Measurements from ENCODE around the gene HMGN4.

HMGN4 gene

DNA sequence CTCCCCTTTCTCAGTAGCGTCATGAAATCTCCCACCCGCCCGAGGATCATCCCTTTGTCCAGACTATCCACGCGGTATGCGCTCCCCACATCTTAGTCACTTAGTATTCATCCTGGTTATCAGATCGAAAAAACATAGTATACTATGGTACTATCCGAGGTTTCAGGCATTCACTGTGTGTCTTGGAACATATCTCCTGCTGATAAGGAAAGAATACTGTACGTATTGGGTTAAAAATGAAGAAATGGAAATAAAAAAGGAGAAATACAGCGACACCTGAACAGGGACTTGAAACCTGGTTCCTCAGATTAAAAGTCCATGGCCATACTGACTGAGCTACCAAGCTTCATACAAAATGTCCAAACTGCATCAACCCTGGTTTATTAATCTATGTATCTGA, 14.0 kb downstream of the HMGN4 start:
- no peak for DNase-seq (ENCODE audit: low read depth in 3 of 3)

DNA sequence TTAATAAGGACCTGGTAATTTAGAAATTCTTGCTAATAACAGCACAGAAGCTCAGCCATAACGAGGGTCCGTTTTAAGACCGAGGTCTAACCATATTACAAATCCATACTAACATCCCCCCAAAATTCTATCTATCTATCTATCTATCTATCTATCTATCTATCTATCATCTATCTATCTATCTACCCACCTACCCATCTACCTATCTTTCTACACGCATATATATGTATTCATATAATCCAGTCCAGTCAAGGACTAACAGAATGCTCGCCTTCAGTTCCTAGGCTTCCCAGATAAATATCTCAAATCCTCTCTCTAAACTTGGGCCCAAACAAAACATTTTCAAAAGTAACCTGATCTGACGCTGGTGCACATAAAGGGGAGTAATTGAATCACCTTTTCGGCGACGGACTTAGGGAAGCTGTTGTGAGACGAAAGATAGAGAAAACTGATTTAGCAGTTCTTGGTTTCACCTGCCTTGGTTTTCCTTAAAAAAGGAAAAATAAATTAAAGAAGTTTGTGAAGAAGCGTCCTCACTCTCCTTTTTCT, 14.5 kb downstream of the HMGN4 start:
- DNase-seq (ENCODE audit: low read depth in 3 of 3): no peak

DNA sequence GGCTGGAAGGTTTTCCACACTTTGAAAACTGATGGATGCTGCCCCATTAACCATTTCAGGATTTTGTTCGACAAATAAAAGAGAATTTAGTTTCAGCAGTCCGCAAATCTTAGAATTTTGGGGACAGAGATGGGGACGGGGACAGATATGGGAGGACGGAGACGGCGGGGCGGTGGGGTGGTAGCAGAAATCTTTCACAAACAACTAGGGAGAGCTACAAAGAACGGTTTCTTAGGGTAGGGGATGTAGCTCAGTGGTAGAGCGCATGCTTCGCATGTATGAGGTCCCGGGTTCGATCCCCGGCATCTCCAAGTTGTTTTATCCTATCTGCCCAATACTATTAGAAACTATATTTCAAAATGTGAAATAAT, 15.1 kb downstream of the HMGN4 start:
- peak; percentile 71 to 73 (median 71) for DNase-seq (ENCODE audit: low read depth in 3 of 3)

DNA sequence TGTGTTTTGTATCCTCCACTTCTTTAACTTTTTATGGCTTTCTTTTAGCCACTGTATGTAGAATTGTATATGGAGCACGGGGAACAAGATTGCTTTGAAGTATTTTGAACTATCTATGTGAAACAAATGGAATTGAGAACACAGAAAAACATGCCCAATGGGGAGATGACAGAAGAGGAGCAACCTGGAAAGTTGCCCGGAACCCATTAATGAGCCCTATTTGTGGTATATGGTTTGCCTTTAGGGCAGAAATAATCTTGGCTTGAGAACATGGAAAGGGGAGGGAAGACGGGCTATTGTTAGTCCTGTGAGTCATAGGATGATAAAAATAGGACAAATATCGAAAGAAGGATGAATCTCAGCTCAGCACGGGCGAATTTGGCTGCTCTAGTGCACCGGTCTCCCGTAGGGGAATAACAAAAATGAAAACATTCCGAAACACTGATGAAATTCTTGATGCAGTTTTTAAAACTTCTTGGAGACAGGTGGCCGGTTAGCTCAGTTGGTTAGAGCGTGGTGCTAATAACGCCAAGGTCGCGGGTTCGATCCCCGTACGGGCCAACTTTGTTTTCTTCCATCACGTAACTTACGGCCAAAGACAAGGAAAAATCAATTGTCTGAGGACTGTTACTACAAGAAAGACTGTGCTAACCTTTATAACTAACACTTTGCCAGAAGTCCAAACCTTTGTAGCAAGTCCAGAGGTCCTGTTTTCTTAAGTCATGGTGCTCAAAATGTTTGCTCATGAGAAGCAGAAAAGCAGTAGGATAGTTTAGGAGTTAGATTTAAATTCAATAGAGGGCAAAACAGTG, 15.7 kb downstream of the HMGN4 start:
- DNase-seq (ENCODE audit: low read depth in 3 of 3): peak; percentile 68 to 78 (median 68)

DNA sequence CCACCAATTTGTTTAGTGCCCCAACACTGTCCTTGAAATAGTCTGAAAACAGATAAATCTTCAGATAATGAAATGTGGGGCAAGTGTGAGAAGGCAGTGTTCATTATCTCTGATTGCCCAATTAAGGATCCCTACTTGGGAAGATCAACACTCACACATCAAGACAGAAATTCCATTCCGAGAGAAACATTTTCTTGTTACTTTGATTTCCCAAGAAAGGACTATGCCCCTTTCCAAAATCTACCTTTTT, 16.2 kb downstream of the HMGN4 start:
- DNase-seq (ENCODE audit: low read depth in 3 of 3): no peak

DNA sequence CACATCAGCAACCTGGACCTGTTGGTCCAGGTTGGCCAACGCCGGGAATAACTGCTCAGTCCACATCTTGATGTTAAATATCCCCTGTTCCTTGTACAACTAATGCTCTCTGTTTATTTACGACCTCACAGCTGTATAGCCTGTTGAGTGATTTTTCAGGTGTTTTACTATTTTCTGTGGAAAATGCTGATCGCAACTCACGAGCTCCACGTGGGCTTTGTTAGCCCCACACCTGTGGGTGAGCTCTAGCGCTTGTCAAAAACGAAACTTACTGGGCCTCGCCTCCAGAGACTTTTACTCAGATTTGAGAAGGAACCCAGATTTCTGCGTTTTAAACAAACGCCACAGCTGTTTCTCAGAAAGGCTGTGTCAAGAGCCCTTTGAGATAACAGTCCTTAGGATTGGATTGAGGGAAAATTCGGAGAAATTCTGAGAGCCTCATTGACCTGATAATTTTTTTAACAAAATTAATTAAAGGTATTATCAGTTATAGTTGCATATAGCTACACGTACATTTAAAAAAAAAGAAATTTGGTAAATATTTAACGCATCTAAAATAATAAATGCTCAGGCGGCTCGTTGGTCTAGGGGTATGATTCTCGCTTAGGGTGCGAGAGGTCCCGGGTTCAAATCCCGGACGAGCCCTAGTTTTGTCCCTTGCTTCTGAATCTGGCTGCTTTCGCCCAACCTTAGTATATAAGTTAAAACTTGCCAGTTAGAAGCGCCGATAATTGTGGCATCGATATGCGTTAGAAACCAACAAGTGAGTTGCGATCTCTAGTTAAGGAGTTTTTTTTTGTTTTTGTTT, 16.7 kb downstream of the HMGN4 start:
- peak in 1 of 3 experiments; percentile 69 for DNase-seq (ENCODE audit: low read depth in 3 of 3)

DNA sequence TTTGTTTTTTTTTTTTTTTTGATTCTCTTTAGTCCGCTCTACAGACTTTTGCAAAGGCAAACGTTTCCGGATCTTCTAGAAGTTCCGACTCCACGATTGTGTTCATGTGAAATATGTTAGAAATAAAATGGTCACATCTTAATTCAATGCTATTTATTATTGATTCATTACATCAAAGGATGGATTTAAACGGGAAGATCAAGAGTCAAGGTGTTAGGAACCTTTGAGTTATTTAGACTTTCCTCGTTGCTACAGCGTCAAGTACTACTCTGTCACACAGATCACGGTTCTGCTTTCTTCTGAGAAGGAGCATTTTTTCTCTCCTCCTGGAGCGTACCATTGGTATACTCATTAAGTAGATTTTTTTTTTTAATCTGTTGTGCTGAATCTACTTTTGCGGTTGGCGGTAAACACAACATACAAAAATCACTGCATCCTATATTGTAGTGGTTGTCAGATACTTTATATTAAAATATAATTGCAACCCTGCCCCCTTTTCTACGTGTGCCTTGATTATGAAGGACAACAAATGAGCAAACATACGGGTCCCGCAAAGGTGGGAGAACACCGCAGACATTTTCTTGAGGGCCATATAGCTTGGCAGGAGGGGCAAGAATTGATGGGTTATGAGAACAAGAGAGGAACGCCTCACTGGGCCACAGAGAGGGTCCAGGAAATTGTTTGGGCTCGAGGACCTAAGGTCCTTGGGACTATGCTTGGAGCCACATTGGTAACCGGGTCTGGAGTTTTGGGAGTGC, 17.5 kb downstream of the HMGN4 start:
- no peak for DNase-seq (ENCODE audit: low read depth in 3 of 3)

DNA sequence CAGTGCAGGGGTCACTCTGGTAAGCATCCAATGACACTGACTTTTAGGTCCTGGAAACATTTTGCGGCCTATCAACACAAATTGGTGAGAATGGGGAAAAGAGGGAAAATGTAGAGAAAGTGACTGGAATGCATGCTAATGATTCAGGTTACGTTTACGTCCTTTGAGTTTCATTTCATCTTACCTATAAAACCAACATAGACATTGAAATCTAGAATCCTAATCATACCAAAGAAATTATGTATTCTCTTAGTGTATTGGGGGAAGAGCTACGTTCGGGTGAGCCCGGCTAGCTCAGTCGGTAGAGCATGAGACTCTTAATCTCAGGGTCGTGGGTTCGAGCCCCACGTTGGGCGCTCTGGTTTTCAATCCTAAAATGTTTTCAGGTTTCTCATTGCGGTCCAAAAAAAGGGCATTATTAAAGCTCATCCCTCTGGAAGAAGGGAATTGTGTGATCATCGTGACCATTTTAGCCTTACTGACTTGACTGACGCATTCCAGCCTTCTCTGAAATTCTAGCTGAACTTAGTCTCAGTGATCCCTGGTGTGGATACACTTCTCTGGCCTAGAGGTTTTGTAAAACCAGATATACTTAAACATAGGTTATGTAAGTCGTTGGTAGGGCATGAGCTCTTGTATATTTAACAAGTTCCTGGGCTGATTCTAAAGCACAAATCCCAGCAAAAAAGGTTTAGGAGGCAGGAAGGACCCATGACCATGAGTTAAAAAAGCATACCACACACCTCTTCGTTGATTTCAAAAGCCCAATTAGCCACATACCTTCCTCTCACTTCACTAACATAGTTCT, 18.3 kb downstream of the HMGN4 start:
- DNase-seq (ENCODE audit: low read depth in 3 of 3): peak in 1 of 3 experiments; percentile 54

DNA sequence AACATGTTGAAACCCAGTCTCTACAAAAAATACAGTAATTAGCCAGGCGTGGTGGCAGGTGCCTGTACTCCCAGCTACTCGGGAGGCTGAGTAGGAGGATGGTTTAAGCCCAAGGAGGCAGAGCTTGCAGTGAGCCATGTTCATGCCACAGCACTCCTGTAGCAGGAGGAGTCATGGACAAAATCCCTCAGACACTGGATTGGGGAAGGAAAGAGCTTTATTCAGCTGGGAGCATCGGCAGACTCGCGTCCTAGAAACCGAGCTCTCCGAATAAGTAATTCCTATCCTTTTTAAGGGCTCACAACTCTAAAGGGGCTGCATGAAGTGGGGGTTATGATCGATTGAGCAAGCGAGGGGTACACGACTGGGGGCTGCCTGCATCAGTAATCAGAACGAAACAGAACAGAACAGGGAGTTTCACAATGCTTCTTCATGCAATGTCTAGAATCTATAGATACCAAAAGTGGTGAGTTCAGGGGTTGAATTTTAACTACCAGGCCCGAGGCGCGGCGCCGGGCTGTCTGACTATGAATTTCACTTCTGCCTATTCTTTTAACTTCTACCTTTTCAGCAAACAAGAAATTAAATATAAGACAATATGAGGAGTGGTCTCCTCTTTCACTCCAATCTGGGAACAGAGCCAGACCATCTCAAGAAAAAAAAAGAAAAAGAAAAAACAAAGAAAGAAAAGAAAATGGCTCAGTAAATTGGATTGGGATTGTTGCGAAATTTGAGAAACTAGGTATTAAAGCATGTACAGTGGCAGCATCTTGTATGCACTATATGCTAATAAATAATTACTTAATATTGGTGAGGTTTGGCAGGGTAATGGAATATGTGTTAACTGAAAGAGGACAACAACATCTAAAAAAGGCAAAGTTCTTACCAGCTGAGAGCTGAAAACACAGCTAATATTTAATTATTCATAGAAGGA, 23.6 kb downstream of the HMGN4 start:
- no peak for DNase-seq (ENCODE audit: low read depth in 3 of 3)

DNA sequence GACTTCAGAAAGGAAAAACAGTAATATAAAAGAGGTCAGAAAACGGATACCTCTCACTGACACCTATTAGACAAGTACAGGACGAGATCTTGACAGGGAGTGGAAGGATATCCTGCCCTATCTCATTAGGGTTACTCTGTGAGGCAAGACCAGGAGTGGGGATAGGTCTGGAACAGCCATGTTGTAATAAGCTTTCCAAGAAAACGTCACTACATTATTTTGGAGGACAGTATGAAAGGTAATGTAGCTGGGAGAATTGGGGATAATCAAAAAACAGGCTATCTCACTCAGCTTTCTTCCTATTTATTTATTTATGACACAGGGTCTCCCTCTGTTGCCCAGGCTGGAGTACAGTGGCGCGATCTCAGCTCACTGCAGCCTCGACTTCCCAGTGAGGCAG, 25.3 kb downstream of the HMGN4 start:
- no peak for DNase-seq (ENCODE audit: low read depth in 3 of 3)

DNA sequence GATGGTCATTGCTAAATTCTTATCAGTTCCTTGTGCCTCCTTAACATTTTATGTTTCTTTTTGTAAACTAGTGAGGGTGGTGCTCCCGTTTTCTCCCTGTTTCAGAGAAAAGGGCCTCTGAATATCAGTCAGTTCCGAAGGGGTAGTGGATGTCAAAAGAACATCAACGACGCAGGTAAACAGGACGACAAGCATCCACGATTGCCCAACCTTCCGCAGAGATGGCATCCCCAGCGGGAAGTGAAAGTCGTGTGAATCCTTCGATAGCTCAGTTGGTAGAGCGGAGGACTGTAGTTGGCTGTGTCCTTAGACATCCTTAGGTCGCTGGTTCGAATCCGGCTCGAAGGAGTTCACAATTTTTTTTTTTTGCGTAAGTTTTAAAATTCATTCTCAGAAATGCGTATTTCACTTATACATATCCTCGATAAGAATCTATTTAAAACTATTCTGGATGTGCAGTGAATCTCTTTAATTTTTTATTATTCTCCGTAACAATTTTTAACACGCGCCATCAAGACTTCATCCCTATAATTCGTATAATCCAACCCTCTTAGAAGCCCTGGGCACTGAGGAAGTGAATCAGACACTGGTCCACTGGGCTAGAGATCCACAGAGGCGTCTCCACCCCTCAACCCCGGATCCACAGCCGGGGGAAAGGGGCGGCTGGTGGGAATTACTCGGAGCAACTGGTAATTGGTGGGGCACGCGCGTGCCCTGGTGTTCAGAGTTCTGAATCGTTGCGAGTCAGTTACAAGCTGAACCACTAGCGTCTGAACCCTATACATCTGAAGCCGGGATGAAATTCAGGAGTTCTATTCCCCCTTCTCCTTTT, 30.7 kb downstream of the HMGN4 start:
- DNase-seq (ENCODE audit: low read depth in 3 of 3): peak; percentile 96 to 98 (median 96)

DNA sequence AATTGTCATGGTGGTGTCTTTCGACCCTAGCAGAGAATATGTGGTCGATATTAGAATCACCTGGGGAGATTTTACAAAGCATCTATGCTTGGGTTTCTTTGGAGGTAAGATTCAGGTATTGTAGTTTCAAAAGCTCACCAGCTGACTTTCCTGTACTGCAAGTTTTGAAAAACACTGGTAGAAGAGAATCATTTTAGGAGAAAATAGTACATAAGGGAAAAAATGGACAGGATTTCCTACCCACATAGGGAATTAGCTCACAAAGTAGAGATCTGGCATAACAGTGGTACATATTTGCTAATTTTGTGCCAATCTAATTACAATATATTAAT, 31.2 kb downstream of the HMGN4 start:
- DNase-seq (ENCODE audit: low read depth in 3 of 3): no peak

DNA sequence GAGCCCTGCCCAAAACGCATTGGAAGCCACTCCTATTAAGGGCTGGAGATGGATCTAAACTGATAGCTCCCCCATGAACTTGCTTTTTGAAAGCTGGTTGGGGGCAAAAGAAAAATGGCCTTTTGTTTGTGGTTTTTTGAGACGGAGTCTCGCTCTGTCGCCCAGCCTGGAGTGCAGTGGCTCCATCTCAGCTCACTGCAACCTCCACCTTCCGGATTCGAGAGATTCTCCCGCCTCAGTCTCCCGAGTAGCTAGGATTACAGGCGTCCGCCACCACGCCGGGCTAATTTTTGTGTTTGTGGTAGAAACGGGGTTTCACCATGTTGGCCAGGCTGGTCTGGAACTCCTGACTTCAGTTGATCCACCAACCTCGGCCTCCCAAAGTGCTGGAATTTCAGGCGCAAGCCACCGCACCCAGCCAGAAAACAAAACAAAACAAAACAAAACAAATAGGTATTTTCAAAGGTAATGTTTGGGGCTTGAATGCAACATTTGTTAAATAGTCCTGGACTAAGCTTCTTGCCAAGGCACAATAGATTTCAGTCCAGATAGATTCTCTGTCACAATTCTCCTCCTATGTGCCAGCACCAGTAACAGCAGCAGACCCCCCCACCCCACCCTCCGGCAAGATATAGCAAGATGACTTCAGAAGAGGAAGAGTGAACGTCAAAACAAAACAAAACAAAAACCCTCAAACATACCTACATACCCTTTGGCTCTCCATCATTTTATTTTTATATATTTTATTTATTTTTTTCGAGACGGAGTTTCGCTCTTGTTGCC, 32.1 kb downstream of the HMGN4 start:
- no peak for DNase-seq (ENCODE audit: low read depth in 3 of 3)

DNA sequence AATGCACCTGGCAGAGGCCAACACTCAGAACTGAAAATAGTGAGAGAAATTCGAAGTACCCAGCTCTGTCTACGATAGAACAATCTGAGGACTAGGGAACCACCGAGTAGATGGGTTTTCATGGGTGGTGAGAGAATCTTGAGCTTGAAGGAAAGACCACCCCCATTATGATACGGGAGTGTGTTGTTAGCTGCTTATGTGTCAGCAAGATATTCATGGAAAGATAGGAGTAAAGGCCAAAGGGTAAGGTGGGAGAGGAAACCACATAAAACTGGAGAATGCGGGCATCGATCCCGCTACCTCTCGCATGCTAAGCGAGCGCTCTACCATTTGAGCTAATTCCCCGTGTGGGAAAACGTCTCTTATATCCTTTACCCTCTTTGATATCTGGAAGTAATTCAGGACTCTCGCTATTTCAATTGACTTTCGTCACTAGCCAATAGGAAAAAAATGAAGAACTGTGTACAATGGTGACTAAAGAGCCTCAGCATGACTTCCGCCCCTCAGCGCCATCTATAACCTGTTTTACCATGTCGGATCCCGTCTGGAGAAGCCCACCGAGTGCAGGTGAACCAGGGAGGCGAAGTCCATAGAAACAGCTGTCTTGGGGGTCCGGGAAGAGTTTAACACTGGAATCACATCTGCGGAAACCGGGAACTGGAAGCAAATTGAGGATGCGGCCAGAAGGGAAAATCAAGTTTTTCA, 33.6 kb downstream of the HMGN4 start:
- peak in 1 of 3 experiments; percentile 55 for DNase-seq (ENCODE audit: low read depth in 3 of 3)

DNA sequence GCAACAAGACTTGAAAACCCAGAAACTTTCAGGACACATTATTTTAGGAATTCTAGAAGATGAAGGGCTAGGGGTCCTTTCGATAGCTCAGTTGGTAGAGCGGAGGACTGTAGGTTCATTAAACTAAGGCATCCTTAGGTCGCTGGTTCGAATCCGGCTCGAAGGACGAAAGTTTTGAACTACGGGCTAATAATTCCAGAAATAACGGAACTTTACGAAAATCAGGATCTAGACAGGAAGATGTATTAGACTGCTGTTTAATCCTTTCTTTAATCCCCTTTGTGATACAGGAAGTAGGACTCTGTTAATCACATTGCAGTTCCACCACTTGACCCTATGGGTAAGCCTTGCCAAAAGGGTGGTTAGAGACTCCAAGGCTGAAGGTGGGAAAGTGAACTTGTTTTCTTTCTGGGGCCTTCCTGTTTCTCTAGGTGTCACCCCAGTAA, 37.4 kb downstream of the HMGN4 start:
- DNase-seq (ENCODE audit: low read depth in 3 of 3): no peak

DNA sequence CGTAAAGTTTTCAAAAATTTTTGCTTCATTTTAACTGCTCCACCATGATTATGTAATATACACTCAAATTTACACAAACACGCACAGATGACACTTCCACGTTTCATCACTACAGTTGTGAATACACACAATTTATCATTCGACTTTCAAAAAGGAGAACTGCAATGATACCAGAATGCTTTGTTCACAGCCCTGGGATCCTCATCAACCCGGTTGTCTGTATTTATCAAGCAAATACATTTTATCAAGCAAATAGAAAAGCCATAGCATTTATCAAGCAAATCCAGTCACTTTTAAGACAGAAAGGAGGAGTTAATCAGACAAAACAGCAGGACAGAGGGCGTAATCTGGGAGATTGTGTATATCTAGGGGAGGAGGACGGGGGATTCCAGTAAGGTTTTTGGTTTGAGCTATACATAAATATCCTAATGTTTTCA, 38.3 kb downstream of the HMGN4 start:
- DNase-seq (ENCODE audit: low read depth in 3 of 3): no peak

DNA sequence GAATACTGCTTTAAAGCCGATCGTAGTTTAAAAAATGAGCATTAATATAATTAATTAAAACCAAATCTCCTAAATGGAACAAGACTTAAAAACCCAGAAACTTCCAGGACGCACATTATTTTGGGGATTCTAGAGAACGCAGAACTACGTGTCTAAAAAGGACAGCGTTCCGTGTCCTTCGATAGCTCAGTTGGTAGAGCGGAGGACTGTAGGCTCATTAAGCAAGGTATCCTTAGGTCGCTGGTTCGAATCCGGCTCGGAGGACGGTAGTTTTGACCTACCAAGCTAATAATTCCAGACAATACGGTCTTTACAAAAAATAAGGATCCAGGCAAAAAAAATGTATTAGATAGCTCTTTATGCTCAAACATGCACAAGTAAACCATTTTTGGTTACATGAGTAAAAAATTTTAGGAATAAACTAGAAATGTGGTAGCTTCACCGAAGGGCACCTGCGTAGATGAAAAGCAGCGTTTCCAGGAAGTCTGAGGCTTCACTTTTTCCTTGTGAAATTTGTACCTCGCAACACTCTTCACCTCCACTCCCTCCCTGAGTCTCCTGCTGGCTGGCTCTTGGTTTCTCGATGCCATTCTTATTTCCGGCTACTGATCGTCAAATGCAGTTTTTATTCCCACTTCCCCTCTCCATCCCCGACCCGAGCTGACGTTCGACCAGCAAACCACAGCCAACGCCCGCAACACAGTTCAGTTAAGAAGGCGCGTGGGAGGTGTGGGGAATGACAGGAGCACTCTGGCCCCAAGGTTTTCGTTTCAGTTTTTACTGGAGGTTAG, 39.0 kb downstream of the HMGN4 start:
- peak in 2 of 3 experiments; percentile 64 to 80 for DNase-seq (ENCODE audit: low read depth in 3 of 3)

Measured in stimulated activated CD4-positive, alpha-beta T cell treated with anti-CD3 and anti-CD28 coated beads, TNF-alpha, amount 100 ng/mL, for 24 hours (primary cell).